GM13977 (cell line): ENCODE data around the gene C1QTNF3.

Source experiments
- DNase-seq: peaks from one replicate; pipeline ENCODE4 v3.0.0; 2012; ENCODE audit warnings: low spot score
- CTCF ChIP-seq: IDR thresholded peaks from 2 replicates; pipeline ENCODE4 v1.5.1; 2012; ENCODE audit warnings: mild to moderate bottlenecking, control low read depth; ENCODE audit not compliant: insufficient read depth; ENCODE audit errors: extremely low read depth, missing control alignments
- in situ Hi-C: fragments of 300-500 bp; cut with MboI; formaldehyde crosslinking; loops from one replicate; pipeline ENCODE4 v1.12.0; 2022; ENCODE audit warnings: low sequenced_read_pairs, low pct_unique_long_range_greater_than_20kb, mixed read lengths, inconsistent platforms; ENCODE audit not compliant: unreplicated experiment

C1QTNF3 gene

GRCh38 chr5:34038838-34039237 is 4.2 kb downstream of the C1QTNF3 start:
- no peak for TF ChIP-seq CTCF
- no peak for DNase-seq
- in situ Hi-C loops, result no loop called here

- DNase-seq, result no peak
- TF ChIP-seq CTCF, result no peak
- in situ Hi-C loops, result no loop called here
Measured at GRCh38 chr5:34038390-34038789, 4.6 kb downstream of the C1QTNF3 start.

- DNase-seq, result no peak
- in situ Hi-C loops, result no loop called here
- TF ChIP-seq CTCF, result no peak
Measured at GRCh38 chr5:34037726-34038125, 5.3 kb downstream of the C1QTNF3 start.

GRCh38 chr5:34035756-34036155 is 7.3 kb downstream of the C1QTNF3 start:
- no peak for TF ChIP-seq CTCF
- in situ Hi-C loops, result no loop called here
- no peak for DNase-seq

GRCh38 chr5:34034534-34035327 is 8.3 kb downstream of the C1QTNF3 start:
- in situ Hi-C loops, result no loop called here
- no peak for DNase-seq

GRCh38 chr5:34031966-34032365 is 11.0 kb downstream of the C1QTNF3 start:
- in situ Hi-C loops, result no loop called here
- no peak for TF ChIP-seq CTCF
- no peak for DNase-seq

More at GRCh38 chr5:34034534-34035327, 8.3 kb downstream of the C1QTNF3 start:
- no peak for TF ChIP-seq CTCF
